K562 (cell line): ENCODE data around the gene MFSD2B. TPM values are rescaled to one million over a fixed set of nuclear protein-coding genes. Genes with fewer than 3 reads are reported as not detected.

Experiments used
- CREB3 ChIP-seq: fragments of 450-650 bp; conservative IDR thresholded peaks from 2 replicates; pipeline ENCODE4 v1.6.1; 2016; ENCODE audit warnings: missing genetic modification characterization, low read depth, mild to moderate bottlenecking, missing compliant biosample characterization, moderate library complexity
- DEAF1 ChIP-seq: fragments of 450-650 bp; formaldehyde crosslinking; IDR thresholded peaks from 2 replicates; pipeline ENCODE4 v1.4.0; 2020; ENCODE audit warnings: mild to moderate bottlenecking, moderate library complexity
- FOXP4 ChIP-seq: sonication (generic); formaldehyde crosslinking; IDR thresholded peaks from 2 replicates; pipeline ENCODE4 v1.8.0; 2022; ENCODE audit warnings: mild to moderate bottlenecking, missing genetic modification reagents, borderline replicate concordance
- GABPA ChIP-seq: fragments of 200-800 bp; sonication (Bioruptor generic); conservative IDR thresholded peaks from 2 replicates; pipeline ENCODE4 v1.6.1; 2016; ENCODE audit warnings: low read depth, missing genetic modification characterization, missing compliant biosample characterization
- TSC22D4 ChIP-seq: fragments of 450-650 bp; IDR thresholded peaks from 2 replicates; pipeline ENCODE4 v1.6.1; 2016; ENCODE audit warnings: missing genetic modification characterization, missing biosample characterization, control low read depth
- XRCC5 ChIP-seq: fragments of 200-400 bp; formaldehyde crosslinking; IDR thresholded peaks from 2 replicates; pipeline ENCODE4 v1.6.1; 2017; ENCODE audit warnings: low read depth, mild to moderate bottlenecking, low read length
- ZBTB1 ChIP-seq: sonication (generic); formaldehyde crosslinking; IDR thresholded peaks from 2 replicates; pipeline ENCODE4 v1.8.1; 2023; ENCODE audit warnings: missing genetic modification reagents, low read depth, mild to moderate bottlenecking, borderline replicate concordance
- ZNF347 ChIP-seq: fragments of 450-650 bp; formaldehyde crosslinking; IDR thresholded peaks from 2 replicates; pipeline ENCODE4 v1.4.0; 2020; ENCODE audit warnings: low read depth, mild to moderate bottlenecking, moderate library complexity
- ZNF407 ChIP-seq: fragments of 450-650 bp; IDR thresholded peaks from 2 replicates; pipeline ENCODE4 v1.6.1; 2016; ENCODE audit warnings: low read depth
- ZNF512 ChIP-seq: IDR thresholded peaks from 2 replicates; pipeline ENCODE4 v1.6.1; 2016; ENCODE audit warnings: missing genetic modification characterization, missing compliant biosample characterization
- ZSCAN32 ChIP-seq: fragments of 450-650 bp; formaldehyde crosslinking; IDR thresholded peaks from 2 replicates; pipeline ENCODE4 v1.4.0; 2020; ENCODE audit warnings: mild to moderate bottlenecking, moderate library complexity
- polyA plus RNA-seq, 8 experiments: library from polyadenylated mRNA; depleted of rRNA in 4 of 8; stranded (reverse) in 5 of 8; unstranded in 3 of 8; fragments of >200 nt; fragmentation: Nextera tagmentation in 2 of 8; fragmentation: Illumina TruSeq in 1 of 8; extraction: Ambion mirVana in 2 of 8; extraction: Trizol in 1 of 8; gene quantifications; 2 replicates each; pipeline versions ENCODE4 v1.2.1 to v1.2.3, GENCODE V29; 2011 to 2014; ENCODE audit warnings: inconsistent platforms in 1 of 8, missing spikeins in 1 of 8
- total RNA-seq, 7 experiments: library from RNA; depleted of rRNA in 6 of 7; stranded (reverse); fragments of >200 nt in 6 of 7; fragmentation: Illumina TruSeq in 2 of 7; extraction: Trizol in 2 of 7; gene quantifications; 2 replicates each; pipeline versions ENCODE4 v1.2.1 to v1.2.3, GENCODE V29; 2011 to 2021; ENCODE audit warnings: low replicate concordance in 1 of 7

Gene MFSD2B
- total and polyA plus RNA-seq, 9 of the 15 experiments (the other 6 are each of a cell fraction or from before 2014, with no cell fraction given) = 2.6 to 10.9 (median 6.8) TPM

- no peak for TF ChIP-seq ZNF407
- TF ChIP-seq GABPA = peak; percentile 93
- TF ChIP-seq ZNF512 = no peak
- no peak for TF ChIP-seq ZSCAN32 (CRISPR knock-in tag)
- no peak for TF ChIP-seq ZBTB1 (CRISPR knock-in tag)
- TF ChIP-seq FOXP4 (CRISPR knock-in tag) = no peak
- TF ChIP-seq TSC22D4 = no peak
- no peak for TF ChIP-seq XRCC5
- TF ChIP-seq ZNF347 = no peak
- no peak for TF ChIP-seq CREB3 (tag)
- TF ChIP-seq DEAF1 (CRISPR knock-in tag) = no peak
Observed at GRCh38 chr2:24046930-24047702, 37.2 kb downstream of the MFSD2B start, which contains the start of gene WDCP (continued).
